NCI-H446 (cell line): ENCODE measurements around the gene SERPINB2.
"Not testable (repeated sequence)": the region's sequence is repeated elsewhere in the genome, so short reads cannot be mapped to it uniquely, and the experiment has no call there.

Experiments used
- DNase-seq, 2 experiments: peaks; one replicate each; lab custom pipeline; 2025; lab: John Stamatoyannopoulos, UW

Gene SERPINB2

GRCh38 chr18:63936156-63936931 is 48.8 kb downstream of the SERPINB2 start:
- DNase-seq = peak in 1 of 2 experiments; percentile 43

- DNase-seq = no peak
These were observed 49.5 kb downstream of the SERPINB2 start for GRCh38 chr18:63936932-63937393.

GRCh38 chr18:63940008-63940407 is 52.5 kb downstream of the SERPINB2 start:
- DNase-seq = no peak

- not testable (repeated sequence) for DNase-seq
These were observed 53.1 kb downstream of the SERPINB2 start for GRCh38 chr18:63940543-63941050.

- DNase-seq = no peak
These were observed 59.7 kb downstream of the SERPINB2 start for GRCh38 chr18:63947051-63947790.

GRCh38 chr18:63949068-63949737 is 61.7 kb downstream of the SERPINB2 start, which contains the start of gene HMSD:
Gene HMSD, plus strand, starts transcription at chr18:63949301. Its CDS starts 4,155 bp downstream, at chr18:63953456.
- DNase-seq = peak in 1 of 2 experiments; percentile 10

- DNase-seq = no peak
These were observed 63.8 kb downstream of the SERPINB2 start for GRCh38 chr18:63951302-63951705.
